SH-SY5Y (cell line): Measurements from ENCODE around the gene HMX2.

Source experiments
- GATA2 ChIP-seq: IDR thresholded peaks from 2 replicates; pipeline ENCODE4 v1.6.1; 2011; ENCODE audit warnings: mild to moderate bottlenecking, low read depth, low read length
- GATA3 ChIP-seq: IDR thresholded peaks from 2 replicates; pipeline ENCODE4 v1.6.1; 2011; ENCODE audit warnings: low read depth, mild to moderate bottlenecking, low read length, moderate library complexity

Gene HMX2

GRCh38 chr10:123153486-123154091 is 5.7 kb downstream of the HMX2 start:
- no peak for TF ChIP-seq GATA3
- TF ChIP-seq GATA2 = peak; percentile 61

GRCh38 chr10:123154092-123154710 is 6.3 kb downstream of the HMX2 start, which contains the start of gene BUB3:
TSS of gene BUB3 (plus strand) at chr10:123154402. CDS start at chr10:123154918, 516 bp downstream.
- TF ChIP-seq GATA3 (no peak), GATA2 (no peak)

- TF ChIP-seq GATA2 (no peak), GATA3 (no peak)
Observed at GRCh38 chr10:123154711-123155505, 7.0 kb downstream of the HMX2 start.

GRCh38 chr10:123156078-123156477 is 8.1 kb downstream of the HMX2 start:
- TF ChIP-seq GATA3 = no peak
- TF ChIP-seq GATA2 = no peak

GRCh38 chr10:123157210-123157609 is 9.3 kb downstream of the HMX2 start:
- no peak for TF ChIP-seq GATA3

- TF ChIP-seq GATA3 (no peak), GATA2 (no peak)
Observed at GRCh38 chr10:123158682-123159081, 10.7 kb downstream of the HMX2 start.

- TF ChIP-seq GATA3 (no peak), GATA2 (no peak)
Observed at GRCh38 chr10:123160311-123160980, 12.5 kb downstream of the HMX2 start.

- no peak for TF ChIP-seq GATA2
- TF ChIP-seq GATA3 = no peak
Observed at GRCh38 chr10:123164319-123164718, 16.4 kb downstream of the HMX2 start.

GRCh38 chr10:123165445-123166072 is 17.6 kb downstream of the HMX2 start:
- TF ChIP-seq GATA3 (no peak), GATA2 (no peak)

- TF ChIP-seq GATA3 = no peak
- TF ChIP-seq GATA2 = no peak
Observed at GRCh38 chr10:123166618-123167017, 18.7 kb downstream of the HMX2 start.

GRCh38 chr10:123170961-123171360 is 23.0 kb downstream of the HMX2 start:
- no peak for TF ChIP-seq GATA3
- TF ChIP-seq GATA2 = no peak

GRCh38 chr10:123175389-123176387 is 27.8 kb downstream of the HMX2 start:
- no peak for TF ChIP-seq GATA3
- TF ChIP-seq GATA2 = no peak
